Measurements from ENCODE around the gene MAGI2.

MAGI2 gene

DNA sequence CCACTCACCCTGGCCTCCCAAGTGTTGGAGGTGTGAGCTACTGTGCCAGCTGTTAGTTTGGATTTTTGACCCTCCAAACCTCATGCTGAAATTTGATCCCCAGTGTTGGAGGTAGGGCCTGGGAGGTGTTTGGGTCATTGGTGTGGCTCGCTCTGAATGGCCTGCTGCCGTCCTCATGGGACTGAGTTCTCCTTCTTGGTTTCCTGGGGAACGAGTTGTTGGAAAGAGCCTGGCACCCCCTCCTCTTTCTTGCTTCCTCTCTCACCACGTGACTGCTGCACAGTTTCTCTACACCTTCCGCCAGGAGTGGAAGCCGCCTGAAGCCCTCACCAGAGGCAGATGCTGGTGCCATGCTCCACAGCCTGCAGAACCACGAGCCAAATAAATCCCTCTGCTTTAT lies 1401.4 kb downstream of the MAGI2 start:
- DNase-seq = no peak

DNA sequence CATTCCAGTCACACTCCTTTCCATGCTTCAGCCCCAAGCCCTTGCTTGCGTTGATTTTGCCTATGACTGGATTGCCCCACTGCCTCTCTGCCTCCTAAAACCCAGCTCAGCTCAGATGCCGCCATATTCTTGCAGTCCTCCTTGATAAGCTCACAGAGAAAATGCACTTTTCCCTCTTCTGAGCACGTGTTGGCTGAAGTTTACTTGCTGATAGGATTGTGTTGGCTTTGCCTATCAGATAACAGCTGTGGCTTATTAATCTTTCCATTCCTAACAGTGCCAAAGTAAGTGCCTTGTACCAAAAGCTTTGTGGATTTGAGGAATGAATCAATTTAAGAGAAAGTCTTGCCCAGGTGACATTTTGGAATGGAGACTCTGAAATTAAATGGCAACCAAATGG lies 1405.7 kb downstream of the MAGI2 start:
- no peak for DNase-seq

DNA sequence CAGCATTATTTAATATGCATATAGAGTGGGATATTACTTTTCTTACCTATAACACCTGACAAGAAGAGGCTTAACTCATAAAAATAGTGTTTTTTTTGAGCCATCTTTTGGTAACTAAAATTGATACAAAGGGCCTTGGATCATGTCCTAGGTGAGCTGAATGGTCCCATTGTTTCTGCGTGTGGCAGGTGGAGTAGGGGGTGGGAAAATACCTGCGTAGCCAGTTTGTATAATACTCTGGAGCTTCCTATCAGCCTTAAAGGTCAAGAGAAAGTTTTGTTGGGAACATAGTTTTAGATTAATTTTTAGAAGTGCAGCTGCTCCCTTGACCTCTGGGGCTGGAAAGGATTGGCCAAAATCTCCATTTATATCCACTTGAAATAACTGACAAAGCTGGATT lies 1410.3 kb downstream of the MAGI2 start:
- DNase-seq = no peak

DNA sequence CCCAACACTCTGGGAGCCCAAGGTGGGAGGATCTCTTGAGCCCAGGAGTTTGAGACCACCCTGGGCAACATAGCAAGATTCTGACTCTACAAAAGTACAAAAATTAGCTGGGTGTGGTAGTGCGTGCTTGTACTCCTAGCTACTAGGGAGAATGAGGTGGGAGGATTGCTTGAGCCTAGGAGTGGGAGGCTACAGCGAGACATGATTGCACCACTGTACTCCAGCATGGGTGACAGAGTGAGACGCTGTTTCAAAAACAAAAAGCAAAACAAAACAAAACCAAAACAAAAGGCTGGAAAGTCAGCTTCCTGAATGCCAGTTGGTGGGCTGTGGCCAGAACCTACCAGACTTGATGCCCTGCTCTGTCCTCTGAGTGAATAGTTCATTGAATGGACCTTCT lies 1412.0 kb downstream of the MAGI2 start:
- no peak for DNase-seq

DNA sequence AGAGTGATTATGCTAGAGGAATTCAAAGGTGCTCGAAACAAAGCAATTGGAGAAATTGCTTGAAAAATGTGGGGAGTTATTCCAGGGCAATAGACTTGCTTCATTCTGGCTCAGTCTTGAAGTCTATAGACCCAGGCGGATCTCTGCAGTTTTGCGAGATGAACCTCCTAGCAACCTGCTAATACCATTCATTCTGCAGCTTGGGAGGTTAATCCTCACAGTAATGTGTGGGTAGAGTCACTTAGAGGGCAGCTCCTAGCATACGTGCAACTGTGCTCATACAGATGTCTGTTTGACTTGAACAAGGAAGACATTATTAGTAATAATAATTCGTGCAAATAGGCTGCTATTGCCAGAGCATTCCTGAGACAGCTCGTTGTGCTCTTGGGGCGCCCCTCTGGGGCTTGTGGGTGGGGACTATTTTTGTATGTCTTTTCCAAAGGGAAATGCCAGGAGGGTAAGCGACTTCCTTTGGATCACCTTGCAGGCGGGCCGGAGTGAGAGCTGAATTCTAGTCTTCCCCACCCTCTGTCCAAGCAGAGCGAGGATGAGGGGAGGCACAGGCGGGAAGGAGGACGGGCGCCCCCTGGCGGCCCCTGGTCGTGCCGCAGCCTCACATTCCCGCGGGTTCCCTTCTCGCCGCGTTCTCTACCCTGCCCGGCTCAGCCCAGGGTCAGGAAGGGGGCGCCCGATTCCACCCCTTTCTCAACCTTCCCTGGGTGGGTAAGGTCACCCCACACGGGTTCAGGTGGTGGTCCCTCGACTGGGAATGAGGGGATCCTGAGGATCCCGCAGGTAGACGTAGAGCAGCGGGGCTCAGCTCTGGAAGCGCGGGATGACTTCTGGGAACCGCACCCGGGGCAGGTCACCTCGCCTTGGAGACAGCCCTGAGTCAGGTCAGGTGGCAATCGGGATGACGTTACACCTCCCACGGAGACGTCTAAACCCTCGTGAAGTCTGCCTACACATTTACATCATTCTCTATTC lies 1413.4 kb downstream of the MAGI2 start:
- DNase-seq = peak; percentile 64 to 68

DNA sequence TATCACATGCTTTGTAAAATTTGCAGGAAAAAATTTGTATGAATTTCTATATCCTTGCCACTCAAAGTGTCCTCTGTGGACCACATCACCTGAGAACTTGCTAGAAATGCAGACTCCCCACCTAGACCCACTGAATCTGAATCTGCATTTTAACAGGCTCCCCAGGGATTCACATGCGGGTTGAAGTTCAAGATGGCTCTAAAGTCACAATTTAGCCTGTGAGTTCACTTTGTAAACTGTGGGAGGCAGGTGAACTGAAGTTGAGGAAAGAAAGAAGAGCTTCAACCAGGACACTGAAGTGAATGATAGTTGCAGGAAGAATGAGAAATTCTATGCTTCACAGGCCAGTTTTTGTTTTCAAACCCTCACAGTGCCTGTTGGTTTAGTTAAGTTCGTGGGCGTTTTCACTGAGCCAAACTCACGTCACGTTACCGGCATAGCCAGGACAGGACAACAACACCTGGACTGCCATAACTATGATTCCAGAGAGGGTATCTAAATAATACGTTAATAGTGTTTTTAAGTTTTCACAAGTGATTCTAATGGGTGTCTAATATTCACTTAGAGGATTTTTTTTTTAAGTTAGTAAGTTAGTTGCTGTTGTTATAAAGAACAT lies 1414.9 kb downstream of the MAGI2 start:
- DNase-seq = no peak

DNA sequence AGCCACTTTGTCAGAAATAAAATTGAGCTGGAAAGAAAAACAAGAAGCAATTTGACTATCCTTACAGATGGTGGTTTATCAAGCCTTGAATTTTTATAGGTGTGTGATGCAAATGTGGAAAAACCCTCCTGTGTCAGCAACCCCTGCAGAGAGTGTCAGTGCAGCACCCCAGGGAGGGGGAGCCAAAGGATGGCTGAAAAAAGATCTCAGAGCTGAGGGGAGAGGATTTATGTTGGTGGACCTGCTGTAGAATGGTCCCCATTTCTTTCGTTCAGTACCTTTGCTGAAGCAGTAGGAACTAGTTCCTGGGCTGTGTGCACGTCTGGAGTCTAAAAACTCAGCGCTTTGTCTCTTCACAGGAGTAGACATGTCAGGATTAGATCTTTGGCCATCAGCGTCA lies 1415.9 kb downstream of the MAGI2 start:
- DNase-seq = no peak

DNA sequence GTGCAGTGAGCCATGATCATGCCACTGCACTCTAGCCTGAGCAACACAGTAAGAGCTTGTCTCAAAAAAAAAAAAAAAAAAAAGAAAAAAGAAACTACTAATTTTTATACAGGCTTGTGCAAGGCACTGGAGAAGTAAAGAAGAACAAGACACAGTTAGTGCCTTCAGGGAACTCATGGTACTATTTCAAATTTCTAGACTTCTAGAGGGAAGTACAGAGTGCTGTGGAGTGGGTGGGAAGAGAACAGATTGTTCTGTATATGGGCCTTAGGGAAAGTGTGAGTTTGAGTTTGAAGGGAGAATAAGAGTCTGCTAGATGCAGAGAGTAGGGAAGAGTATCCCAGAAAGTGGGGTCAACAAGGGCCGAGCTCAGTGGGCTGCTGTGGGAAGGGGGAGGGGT lies 1420.1 kb downstream of the MAGI2 start:
- no peak for DNase-seq

DNA sequence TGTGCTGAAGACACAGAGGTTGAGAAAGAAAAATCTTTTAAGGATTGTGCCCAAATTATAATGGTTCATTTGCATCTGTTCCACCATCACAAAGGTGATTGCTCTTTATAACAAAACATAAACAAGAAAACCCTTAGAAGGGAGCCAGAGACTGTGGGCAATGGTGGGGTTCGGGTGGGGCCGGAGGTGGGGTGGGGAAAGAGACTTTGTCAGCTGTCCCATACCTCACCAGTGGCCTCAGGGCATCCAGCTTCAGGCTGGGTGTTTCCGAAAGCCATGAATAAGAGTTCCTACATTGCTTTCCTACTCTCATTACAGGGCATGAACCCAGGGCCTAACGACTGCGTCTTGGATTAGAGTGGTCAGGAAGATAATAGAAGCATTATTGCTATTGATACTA lies 1427.0 kb downstream of the MAGI2 start:
- no peak for DNase-seq

DNA sequence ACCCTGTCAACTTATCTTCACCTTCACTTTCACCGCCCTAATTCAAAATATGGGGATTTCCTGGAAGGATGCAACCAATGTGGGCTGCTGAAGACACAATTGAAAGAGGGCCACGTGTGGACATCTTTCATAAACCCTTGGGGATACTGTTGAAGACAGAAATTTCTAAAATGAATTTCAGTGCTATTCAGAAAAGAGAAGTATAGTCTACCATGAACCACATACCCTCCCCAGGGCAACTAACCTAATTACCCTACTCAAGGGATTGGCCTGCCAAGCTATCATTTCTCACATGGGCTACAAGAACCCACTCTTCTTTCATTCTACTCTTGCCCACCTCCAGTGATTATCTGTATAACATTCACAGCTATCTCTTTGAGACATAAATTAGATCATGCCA lies 1428.9 kb downstream of the MAGI2 start:
- DNase-seq = no peak

DNA sequence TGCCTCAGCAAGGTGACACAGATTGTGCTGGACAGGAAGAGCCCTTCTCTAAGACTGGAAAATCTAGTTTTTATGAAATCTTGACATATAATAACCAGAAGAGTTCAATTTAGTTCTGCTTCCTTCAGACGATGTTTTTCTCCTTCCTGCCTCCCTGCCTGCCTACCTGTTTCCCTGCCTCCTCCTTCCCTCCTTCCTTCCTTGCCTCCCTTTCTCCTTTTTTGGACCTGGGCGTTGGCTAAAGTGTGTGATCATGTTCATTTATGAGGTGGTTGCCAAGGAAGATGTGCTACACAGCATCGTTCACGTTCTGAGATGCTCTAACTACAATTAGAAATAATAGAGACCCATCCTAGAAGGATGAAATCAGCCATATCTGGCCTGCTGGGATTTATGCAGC lies 1430.3 kb downstream of the MAGI2 start:
- no peak for DNase-seq

DNA sequence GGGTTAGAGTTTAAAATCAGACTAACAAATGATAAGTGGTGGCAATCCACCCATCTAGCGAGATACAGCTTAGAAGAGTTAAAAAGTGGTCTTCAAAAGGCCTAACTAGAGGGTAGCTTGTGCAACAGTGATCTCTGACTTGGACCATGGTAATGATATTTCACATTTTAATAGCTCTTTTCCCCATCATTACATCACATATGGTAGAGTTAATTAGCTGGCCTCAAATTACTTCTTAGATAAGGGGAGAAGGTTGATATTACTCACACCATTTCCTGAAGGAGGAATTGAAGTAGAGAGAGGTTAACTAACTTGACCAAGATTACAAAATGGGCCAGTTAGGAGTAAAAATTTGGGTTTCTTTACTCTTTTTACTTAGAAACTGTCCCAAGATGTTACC lies 1431.3 kb downstream of the MAGI2 start:
- no peak for DNase-seq

DNA sequence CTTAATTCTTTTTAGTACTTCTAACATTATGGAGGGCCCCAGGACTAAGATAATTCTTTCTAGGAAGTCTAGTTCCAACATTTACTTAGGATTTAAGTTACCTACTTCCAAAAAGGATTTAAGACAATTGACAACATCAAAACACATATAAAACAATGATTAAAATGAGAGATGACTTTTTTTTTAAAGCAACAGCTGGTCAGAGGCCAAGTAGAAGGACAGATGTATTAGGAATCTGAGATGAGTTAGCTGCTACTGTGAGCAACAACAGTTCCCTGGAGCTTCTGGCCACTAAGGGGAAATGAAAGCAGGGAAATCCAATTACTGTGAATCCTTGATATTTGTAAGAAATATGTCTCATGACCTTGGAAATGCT lies 1432.6 kb downstream of the MAGI2 start:
- DNase-seq = no peak

DNA sequence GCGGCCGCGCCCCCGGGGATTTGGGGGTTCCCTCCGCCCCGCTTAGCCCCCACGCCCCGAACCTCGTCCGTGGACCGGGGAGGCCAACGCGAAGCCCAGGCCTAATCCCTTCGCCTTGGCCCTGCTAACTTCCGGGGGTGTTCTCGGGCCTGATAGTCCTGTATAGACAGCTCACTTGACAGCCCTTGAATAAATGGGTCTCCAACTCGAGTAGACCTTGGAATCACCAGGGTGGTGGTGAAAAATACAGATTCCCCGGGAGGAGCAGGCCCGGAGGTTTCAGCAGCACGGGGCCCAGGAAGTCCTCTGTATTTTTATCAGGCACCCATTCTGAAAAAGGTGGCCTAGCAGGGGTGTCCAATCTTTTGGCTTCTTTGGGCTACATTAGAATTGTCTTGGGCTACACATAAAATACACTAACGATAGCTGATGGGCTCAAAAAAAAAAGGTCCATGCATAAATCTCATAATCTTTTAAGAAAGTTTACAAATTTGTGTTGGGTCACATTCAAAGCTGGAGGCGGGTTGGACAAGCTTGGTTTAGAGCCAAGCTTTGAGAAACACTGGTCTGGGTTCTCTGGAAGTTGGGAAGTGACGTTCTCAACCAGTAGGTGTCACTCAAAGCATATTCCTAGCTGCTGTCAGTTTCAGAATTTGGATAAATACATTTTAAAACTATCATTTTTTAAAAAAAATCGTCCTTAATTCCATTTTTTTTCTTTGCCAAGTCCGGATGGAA lies 1433.2 kb downstream of the MAGI2 start:
- peak in 1 of 2 donors; percentile 15 for DNase-seq

DNA sequence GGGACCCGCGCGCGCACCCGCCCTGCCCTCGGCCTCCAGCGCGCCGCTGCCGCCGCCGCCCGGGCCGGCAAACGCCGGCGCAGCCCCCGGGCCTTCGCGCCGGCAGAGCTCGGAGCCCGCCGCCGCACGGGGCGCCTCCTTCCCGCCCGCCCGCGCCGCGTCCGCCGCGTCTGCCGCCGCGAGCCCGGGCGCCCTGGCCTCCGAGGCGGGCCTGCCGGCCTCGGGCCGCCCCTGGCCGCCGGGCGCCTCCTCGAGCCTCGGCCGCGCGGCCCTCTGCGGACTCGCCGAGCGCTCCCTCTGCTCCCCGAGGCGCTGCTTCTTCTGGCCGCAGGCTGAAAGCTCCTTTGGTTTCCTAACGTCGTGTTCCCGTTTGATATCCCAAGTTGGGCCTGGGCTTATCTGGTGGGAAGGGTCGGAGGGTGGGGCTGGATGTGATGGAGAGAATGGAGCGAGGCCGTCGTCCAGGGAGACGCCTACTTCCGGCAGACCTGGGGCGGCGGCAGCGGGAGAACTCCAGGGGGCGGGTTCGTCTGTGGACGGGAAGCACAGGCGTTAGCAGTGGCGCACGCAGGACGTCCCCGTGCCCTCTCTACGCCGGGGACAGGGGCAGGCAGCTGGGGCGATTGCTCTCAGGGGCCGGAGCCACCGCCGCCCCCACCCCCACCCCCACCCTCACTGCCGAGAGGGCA lies 1433.9 kb downstream of the MAGI2 start:
- DNase-seq = peak; percentile 51 to 58

DNA sequence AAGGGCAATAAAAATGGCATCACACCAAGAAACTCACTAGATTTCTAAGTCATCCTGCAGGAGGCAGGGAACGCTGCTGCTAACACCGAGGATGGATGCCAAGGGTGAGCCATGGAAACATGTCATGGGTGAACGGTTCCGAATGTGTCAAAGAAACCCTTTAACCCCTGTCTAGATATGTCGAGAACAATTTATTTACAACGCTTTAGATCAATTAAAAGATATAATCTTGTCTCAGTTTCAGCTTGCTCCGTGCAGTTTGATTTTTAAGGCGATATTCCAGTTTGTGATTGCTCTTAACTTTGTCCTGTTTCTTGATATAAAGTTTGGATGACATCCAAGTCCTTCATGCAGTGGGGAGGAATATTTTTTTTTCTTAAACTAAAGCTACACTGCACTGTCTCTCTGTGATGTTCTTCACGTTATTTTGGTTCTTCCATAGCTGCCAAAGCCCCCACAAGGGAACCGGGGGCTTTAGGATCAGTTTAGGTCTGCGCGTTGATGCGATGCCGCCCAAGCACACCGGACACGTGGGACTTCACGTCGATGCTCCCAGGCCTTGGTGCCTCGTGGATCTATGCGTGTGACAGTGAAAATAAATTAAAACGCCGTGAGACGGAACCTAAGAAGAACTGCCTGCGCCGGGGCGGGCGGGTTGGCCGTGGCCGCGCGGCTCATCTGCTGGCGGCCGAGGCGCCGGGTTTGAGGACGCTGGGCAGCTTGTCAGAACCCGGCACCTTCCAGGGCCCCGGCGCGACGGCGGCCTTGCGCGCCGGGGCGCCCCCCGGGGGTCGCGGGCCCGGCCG lies 1434.6 kb downstream of the MAGI2 start:
- peak in 1 of 2 donors; percentile 21 for DNase-seq

DNA sequence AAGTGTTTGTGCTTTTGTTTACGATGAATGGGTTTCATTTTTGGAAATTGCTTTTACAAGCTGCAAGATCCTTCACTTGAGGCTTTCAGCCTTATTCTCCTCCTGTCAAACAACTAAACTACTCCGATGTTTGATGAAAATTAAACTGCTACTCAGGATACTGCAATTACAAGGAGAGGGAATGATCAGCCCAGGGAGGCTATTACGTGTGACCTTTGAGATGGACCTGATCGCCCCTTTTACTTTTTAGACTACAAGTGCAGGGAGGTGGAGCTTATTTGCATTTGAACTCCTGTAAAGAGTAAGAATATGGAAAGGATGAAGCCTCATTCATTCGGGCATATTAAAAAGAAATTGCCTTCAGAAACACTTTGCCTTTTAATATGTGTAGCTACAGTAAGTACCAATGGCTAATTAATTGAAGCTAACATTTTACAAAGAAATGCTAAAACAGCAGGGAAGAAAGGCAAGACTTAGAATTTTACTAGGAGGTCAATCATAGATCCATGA lies 1435.8 kb downstream of the MAGI2 start:
- DNase-seq = no peak

DNA sequence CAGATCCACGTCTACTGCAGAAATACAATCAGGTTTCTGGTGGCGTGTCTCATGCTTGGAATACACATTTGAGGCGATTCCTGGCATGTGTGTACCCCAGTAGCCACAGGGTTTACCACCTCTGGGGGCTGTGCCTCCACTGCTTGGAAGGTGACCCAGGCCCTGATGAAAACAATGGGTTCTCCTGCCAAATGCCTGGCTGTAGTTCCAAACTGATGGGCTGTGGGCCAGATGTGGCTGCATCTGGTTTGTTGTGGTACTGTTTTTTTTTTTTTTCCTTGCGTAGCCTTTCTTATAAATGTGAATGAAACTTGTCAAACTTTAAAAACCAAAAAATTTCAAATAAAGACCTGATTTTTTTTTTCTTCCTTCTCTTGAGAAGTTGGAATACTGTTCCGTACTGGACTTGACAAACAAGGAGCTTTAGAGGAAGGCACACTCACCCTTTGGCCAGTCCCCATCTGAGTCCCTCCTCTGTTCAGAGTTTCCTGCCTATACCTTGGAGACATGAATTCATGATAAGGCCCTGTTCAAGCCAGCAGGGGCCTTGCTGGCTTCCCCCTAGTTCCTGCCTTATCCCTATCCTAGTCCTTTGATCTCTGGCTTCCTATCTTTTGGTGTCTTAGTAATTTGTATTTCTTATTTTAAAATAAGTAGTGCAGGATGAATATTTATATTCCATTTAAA lies 1437.8 kb downstream of the MAGI2 start:
- DNase-seq = no peak

DNA sequence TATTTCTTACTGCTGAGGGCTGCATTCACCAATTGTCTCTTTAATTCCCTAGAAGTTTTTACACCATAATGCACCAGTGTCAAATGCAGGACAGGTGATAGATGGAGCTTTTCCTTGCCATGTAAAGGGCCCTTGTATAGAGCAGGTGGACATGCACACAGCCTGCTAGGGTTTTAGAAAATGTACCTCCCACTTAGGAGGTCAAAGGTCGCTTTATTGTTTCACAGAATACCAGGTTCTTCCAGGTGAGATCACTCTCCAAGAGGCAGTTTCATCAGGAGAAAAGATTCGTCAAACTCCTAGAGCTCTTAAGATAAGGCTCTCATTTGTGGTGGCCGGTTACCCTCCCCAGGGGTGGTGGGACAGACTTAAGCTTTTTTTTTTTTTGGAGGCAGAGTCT lies 1439.1 kb downstream of the MAGI2 start:
- DNase-seq = no peak

DNA sequence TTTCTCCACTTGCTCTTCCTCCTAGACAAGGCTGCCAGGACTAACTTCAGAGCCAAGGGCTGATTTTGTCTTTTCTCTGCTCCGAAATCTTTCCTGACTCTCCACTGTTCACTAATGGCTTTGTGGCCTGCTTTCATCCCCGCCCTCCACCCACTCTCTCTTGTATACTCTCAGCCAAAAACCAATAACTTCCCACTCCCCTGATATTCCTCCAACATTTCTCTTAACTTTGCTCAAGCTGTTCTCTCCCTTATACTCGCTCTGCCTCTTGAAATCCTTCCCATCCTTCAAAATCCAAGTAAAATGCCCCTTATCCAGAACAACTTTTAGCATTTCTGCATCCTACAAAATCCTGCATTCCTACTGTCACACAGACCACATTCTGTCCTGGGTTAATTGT lies 1440.1 kb downstream of the MAGI2 start:
- DNase-seq = no peak

DNA sequence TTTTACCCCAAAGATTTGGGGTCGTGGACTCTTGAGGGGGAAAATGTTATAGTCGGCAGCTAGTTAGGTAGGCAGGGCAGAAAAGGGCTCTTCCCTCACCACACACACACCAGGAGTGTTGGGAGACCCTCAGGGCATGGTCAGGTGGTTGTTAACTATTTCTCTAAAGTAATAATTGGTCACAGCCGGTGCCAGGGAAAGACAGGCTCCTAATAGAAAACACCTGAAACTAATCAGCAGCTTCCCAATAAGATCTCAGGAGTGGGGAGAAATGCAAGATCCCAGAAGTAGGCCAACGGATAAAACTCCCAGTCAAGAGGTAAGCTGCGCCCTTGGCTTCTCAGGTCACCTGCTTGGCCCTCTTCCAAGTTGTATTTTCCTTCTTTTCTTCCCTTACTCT lies 1441.8 kb downstream of the MAGI2 start:
- no peak for DNase-seq

All from stimulated activated CD4-positive, alpha-beta T cell treated with anti-CD3 and anti-CD28 coated beads, Interleukin-2, amount 100 ng/mL, for 48 hours (primary cell).